ENCODE results near the gene NDUFA11. TPM values are rescaled to one million over a fixed set of nuclear protein-coding genes. Genes with fewer than 3 reads are reported as not detected.

NDUFA11 gene
- total and polyA plus RNA-seq, 2 donors (not counting 1 experiment from before 2014, with no cell fraction given): 115 to 276 TPM

DNA sequence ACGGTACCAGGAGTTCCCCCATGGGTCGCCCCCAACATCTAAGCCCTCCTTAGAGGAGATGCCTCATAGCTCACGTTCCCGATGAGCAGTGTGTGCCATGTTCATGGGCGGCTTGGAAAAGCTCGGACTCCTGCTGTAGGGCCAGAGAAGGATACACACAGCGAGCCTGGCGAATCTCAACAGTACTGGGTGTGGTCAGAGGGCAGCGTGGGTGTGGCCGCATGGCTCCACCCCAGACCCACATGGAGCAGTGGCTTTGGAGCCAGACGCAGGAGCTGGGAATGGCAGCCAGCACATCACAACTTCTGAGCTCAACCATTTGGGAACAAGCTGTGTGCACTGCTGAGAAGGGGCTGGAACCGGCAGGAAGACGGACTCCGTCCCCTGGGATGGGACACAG is 26.0 kb upstream of the NDUFA11 start:
- H3K4me1 ChIP-seq (ENCODE audit: control insufficient read depth in 2 of 2, insufficient read depth in 2 of 2, low read length in 2 of 2): peaks cover 0 to 16% of the 10 kb centered on the region in 2 donors
- H3K27me3 Mint-ChIP-seq: no peaks in the 10 kb centered on the region
- no peak for ATAC-seq (ENCODE audit: low read depth)
- ChIA-PET POLR2A (no interaction called here), CTCF (no interaction called here)
- peaks cover 0 to 87% of the 10 kb centered on the region in 2 experiments for H3K36me3 ChIP-seq (replicated peaks in 1 of 2; ENCODE audit: control extremely low read depth in 1 of 2, control insufficient read depth in 1 of 2, extremely low read depth in 1 of 2, insufficient read depth in 2 of 2, low read length in 1 of 2)
- H4K20me1 ChIP-seq (ENCODE audit: control insufficient read depth, insufficient read depth, low read length, poor library complexity, severe bottlenecking): peaks cover 29% of the 10 kb centered on the region
- H3K4me3 Mint-ChIP-seq: no peak overlapping the region
- H3K27ac Mint-ChIP-seq: no peak overlapping the region
- no peak for DNase-seq
- H3K4me3 ChIP-seq (ENCODE audit: control extremely low read depth in 1 of 5, extremely low read depth in 1 of 5, insufficient read depth in 1 of 5, low read depth in 2 of 5, low read length in 4 of 5): no peak overlapping the region
- WGBS (ENCODE audit: insufficient coverage): 99% methylated on average over 12 of the region's 14 CpGs
- intact Hi-C loops (cut with micrococcal nuclease): no loop called here
- no peaks in the 10 kb centered on the region for H3K9me3 ChIP-seq (ENCODE audit: control extremely low read depth in 1 of 3, control insufficient read depth in 2 of 3, insufficient read depth in 1 of 3, low read length in 2 of 3)
- no peak overlapping the region for H3K27ac ChIP-seq (ENCODE audit: low read length in 2 of 2)
- H2AFZ ChIP-seq (ENCODE audit: insufficient read depth, low read depth, low read length, poor library complexity, severe bottlenecking): no peak overlapping the region
- no peak overlapping the region for H3K9ac ChIP-seq (ENCODE audit: low read length)
- H3K4me2 ChIP-seq (replicated peaks; ENCODE audit: low read depth, low read length, poor library complexity, severe bottlenecking): no peak overlapping the region
- no peaks in the 10 kb centered on the region for H3K9me3 Mint-ChIP-seq (ENCODE audit: insufficient read depth)
- TF ChIP-seq CTCF (IDR thresholded peaks at IDR 0.05): no peak
- TF ChIP-seq EZH2 (IDR thresholded peaks at IDR 0.05; ENCODE audit: borderline replicate concordance, insufficient read depth, low read depth, low read length, poor library complexity, severe bottlenecking): no peak
- no peaks in the 10 kb centered on the region for H3K27me3 ChIP-seq (replicated peaks in 1 of 4; ENCODE audit: control extremely low read depth in 1 of 4, control insufficient read depth in 3 of 4, insufficient read depth in 4 of 4, low read length in 3 of 4)
- H3K79me2 ChIP-seq (ENCODE audit: control insufficient read depth, insufficient read depth, low read length): peaks cover 26% of the 10 kb centered on the region
- peaks cover 13% of the 10 kb centered on the region for H3K4me1 Mint-ChIP-seq

DNA sequence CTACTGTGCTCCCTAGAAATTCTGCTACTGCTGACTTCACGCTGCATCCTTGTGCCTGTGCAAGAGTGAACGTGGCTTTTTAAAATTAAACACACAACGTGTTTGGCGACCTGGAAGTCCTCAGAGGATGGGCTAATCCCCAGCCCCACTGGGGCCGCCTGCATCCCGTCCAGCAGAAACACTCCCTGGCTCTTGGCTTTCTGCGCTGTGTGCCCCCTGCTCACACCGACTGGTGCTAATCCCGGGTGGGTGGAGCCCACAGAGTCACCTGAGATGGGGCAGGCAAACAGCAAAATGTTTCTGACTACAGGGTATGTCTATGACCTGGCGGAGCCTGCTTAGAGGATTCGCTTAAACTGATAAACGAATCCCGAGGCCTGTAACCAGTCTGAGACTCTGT is 25.6 kb upstream of the NDUFA11 start:
- Histone ChIP-seq H3K27ac (ENCODE audit: low read length in 2 of 2) (no peak overlapping the region), H3K4me1 (ENCODE audit: control insufficient read depth in 2 of 2, insufficient read depth in 2 of 2, low read length in 2 of 2) (peaks cover 0 to 16% of the 10 kb centered on the region in 2 donors), H3K4me3 (ENCODE audit: control extremely low read depth in 1 of 5, extremely low read depth in 1 of 5, insufficient read depth in 1 of 5, low read depth in 2 of 5, low read length in 4 of 5) (no peak overlapping the region), H3K4me2 (replicated peaks; ENCODE audit: low read depth, low read length, poor library complexity, severe bottlenecking) (no peak overlapping the region), H2AFZ (ENCODE audit: insufficient read depth, low read depth, low read length, poor library complexity, severe bottlenecking) (no peak overlapping the region), H4K20me1 (ENCODE audit: control insufficient read depth, insufficient read depth, low read length, poor library complexity, severe bottlenecking) (peaks cover 25% of the 10 kb centered on the region), H3K9me3 (ENCODE audit: control extremely low read depth in 1 of 3, control insufficient read depth in 2 of 3, insufficient read depth in 1 of 3, low read length in 2 of 3) (no peaks in the 10 kb centered on the region), H3K79me2 (ENCODE audit: control insufficient read depth, insufficient read depth, low read length) (peaks cover 22% of the 10 kb centered on the region), H3K27me3 (replicated peaks in 1 of 4; ENCODE audit: control extremely low read depth in 1 of 4, control insufficient read depth in 3 of 4, insufficient read depth in 4 of 4, low read length in 3 of 4) (no peaks in the 10 kb centered on the region), H3K9ac (ENCODE audit: low read length) (no peak overlapping the region), H3K36me3 (replicated peaks in 1 of 2; ENCODE audit: control extremely low read depth in 1 of 2, control insufficient read depth in 1 of 2, extremely low read depth in 1 of 2, insufficient read depth in 2 of 2, low read length in 1 of 2) (peaks cover 0 to 90% of the 10 kb centered on the region in 2 experiments)
- ATAC-seq (ENCODE audit: low read depth) (no peak), DNase-seq (no peak)
- POLR2A ChIA-PET: no interaction called here
- intact Hi-C loops (cut with micrococcal nuclease): no loop called here
- TF ChIP-seq CTCF (IDR thresholded peaks at IDR 0.05): no peak
- no peak for TF ChIP-seq EZH2 (IDR thresholded peaks at IDR 0.05; ENCODE audit: borderline replicate concordance, insufficient read depth, low read depth, low read length, poor library complexity, severe bottlenecking)
- Mint-ChIP-seq H3K4me3 (no peak overlapping the region), H3K27me3 (no peaks in the 10 kb centered on the region), H3K27ac (no peak overlapping the region), H3K4me1 (peaks cover 13% of the 10 kb centered on the region), H3K9me3 (ENCODE audit: insufficient read depth) (no peaks in the 10 kb centered on the region)
- 96% methylated on average over 10 of the region's 13 CpGs for WGBS (ENCODE audit: insufficient coverage)
- CTCF ChIA-PET: no interaction called here

Data from B cell (primary cell).